GM19467 (cell line): ENCODE measurements around the gene C17orf113.
A peak's percentile ranks its signal among the peaks of the same experiment; 100 is the strongest.
"Not testable (repeated sequence)": the region's sequence is repeated elsewhere in the genome, so short reads cannot be mapped to it uniquely, and the experiment has no call there.

Source experiments
- ATAC-seq: cut with Tn5 transposase; IDR thresholded peaks from one replicate; pipeline ENCODE4 v1.9.1; 2021; ENCODE audit warnings: mild to moderate bottlenecking, moderate library complexity; ENCODE audit not compliant: unreplicated experiment

The C17orf113 gene

DNA sequence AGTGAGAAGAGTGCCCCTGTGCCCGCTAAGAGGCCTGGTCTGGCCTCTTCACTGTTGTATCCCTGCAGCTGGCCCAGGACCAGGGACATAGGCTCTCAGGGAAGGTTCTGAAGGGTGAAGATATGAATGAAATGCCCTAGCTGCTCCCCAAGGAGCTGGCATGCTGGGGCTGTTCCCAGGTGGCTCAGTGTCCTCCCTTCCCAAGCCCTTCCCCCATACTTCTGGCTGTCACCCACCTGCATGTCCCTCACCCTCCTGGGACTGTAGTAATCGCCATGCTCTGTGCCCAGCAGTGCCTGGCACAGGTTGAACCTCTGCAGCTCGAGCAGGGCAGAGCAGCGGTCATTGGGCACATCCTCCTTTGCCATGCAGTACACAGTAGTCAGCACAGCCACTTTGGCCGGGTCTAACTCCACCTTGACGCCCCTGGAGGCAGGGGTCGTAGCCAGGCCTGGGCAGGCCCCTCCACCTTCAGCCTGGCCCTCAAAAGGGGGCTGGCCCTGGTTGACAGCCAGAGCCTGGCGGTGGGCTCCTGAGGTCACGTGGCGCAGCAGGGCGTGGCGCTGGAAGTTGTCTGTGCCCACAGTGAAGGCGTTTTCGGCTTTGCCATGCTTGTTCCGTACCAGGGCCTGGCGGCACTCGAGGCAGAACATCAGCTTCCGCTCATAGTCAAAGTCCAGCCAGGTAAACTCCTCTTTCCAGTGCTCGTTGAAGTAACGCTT, 7.6 kb downstream of the C17orf113 start:
- no peak for ATAC-seq

DNA sequence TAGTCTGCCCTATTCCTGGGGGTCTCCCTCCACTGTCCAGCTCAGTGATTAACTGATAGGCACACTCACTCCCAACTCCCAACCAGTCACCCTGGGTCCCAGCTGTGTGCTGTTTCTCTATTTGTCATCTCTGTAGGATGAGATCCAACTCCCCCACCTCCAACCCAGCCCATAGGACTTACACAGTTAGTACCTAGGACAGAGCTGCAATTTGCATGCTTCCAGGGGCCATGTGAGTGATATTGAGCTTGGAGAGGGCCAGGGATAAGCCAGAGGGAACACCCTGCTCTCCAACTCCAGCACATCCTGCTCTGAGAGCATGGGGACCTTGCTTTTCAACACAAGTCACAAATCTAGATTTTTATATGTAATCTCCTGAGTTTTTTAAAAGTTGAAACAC, 8.8 kb downstream of the C17orf113 start:
- no peak for ATAC-seq

DNA sequence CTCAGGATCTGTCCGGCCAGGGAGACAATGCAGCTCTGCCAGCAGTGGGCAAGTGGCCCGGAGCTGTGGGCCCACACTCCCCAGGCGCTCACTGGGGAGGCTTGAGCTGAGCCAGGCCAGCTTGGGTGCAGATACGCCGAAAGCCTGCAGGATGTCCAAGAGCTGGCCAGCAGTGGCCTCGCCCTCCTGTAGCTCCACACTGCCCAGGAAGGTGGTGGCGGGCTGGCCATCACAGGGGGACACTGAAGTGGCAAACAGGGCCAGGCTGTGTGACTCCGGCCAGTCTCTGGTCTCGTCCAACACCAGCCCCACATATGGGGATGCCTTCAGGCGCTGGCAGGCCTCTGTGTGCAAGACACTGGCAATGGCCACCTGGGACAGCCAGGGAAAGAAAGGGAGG, 9.6 kb downstream of the C17orf113 start:
- no peak for ATAC-seq

DNA sequence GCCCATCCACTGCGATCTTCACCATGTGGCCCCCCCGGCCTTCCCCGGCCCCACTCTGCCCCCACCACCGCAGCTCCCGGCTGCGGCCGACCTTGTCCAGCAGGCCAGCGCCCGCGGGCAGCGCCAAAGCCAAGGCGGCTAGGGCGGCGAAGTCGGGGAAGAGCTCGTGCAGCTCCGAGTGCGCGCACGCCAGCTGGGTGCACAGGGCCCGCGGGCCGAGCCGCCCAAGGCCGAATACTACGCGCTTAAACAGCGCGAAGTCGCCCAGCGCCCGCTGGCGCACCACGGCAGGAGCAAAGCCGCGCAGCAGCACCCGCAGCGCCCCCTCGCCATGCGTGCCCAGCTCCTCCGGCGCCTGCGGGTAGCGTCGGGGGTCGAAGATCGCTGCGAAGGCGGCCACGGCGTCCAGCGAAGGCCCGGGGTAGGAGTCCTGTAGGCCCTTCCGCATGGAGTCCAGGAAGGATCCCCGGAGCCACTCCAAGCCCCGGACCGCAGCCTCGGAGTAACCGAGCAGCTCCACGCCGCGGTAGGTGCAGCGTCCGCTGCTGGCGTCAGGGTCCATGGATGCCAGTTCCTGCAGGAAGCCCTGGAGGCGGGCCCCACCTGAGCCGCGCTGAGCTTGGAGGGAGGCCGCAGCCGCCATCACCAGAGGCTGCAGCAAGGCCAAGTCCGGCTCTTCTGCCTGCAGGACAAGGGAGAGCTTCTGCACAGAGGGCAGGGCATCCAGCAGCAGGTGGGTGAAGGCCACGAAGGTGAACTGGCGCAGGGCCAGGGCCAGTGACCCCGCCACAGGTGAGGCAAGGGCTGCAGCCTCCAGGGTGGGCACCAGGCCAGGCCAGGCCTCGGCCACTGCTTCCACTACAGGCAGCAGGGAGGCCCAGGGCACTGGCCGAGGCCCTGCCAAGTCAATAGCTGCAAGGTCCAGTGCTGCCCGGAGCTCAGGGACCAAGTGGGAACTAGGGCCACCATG, 10.3 kb downstream of the C17orf113 start:
- ATAC-seq = no peak

DNA sequence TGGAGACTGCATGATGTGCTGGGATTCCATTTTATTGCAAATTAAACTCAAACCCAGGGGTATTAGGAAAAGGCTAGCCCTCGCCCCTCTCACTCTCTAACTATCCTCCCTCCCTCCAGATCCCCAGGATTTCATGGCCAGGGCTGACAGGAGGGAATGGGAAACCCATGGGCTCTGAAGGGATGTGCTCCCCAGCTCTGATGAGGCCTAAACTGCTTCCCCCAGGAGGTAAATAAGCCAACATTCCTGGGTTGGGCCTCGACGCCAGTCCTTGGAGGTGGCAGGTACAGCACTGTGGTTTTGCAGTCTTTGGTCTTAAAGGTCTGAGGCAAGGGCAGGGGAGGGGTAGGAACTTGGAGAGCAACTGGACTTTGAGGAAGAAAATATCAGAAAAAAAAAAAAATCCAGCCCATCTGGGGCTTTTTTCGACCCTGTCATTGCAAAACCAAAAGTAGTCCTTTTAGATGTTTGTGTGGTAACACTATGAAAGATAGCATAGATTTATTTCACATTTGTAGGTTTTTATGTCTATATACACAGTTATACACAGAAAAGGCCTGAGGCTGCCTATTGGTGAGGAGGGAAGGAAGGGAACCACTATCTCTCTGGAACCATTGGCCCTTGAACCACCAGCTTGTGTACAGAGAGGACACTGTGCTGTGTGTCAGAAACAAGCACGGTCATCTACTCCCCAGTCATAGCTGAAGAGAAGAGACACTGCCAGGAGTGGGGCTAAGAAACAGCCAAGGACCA, 12.0 kb downstream of the C17orf113 start:
- no peak for ATAC-seq

DNA sequence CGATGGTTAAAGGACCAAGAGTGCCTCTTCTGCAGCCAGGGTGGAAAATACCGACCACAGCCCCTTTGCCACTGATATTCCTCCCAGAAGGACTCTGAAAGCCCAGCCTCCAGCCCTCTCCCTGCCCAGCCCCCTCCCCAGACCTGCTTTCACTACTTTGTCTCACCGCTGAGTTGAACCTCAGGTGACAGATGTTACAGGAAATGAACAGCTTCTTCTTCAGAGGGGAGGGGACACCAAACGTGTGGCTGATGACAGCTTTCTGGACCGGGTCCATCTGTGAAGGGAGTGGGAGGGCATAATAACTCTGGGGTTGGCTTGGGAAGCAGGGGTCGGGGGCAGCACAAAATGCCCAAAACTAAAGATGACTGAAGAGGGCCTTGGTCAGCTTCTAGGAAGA, 16.3 kb downstream of the C17orf113 start:
- ATAC-seq = no peak

DNA sequence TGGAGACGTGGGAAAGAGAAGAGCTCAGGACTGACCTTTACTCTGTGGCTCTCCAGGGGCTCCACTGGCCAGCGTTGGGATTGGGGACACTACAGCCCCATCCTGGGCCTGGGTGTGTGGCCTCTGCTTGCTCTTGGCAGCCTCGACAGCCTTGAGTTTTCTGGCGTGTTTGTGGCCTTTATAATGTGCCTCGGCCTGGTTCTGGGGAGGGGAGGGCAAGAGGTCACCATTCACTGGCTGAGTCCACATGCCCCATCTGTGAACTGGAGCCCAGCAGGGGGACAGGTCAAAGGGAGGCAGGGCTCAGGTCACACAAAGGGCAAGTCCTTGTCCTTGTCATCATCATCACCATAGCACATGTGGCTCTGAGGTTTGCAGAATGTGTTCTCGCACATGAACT, 18.8 kb downstream of the C17orf113 start:
- ATAC-seq = no peak

DNA sequence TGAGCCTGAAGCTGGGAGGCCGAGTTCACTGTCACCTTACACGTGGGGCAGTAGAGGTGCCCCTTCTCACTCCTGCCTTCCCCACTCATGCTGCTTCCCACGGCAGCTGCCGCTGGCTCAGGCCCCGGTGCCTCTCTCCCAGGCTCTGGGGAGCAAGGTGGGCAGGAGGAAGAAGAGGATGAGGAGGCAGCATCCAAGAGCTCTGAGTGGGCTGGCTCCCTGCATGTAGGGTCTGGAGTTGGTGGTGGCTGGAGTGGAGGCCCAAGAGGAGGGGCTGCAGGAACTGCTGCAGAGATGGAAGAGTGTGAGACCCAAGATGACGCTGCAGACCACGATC, 21.6 kb downstream of the C17orf113 start:
- no peak for ATAC-seq

DNA sequence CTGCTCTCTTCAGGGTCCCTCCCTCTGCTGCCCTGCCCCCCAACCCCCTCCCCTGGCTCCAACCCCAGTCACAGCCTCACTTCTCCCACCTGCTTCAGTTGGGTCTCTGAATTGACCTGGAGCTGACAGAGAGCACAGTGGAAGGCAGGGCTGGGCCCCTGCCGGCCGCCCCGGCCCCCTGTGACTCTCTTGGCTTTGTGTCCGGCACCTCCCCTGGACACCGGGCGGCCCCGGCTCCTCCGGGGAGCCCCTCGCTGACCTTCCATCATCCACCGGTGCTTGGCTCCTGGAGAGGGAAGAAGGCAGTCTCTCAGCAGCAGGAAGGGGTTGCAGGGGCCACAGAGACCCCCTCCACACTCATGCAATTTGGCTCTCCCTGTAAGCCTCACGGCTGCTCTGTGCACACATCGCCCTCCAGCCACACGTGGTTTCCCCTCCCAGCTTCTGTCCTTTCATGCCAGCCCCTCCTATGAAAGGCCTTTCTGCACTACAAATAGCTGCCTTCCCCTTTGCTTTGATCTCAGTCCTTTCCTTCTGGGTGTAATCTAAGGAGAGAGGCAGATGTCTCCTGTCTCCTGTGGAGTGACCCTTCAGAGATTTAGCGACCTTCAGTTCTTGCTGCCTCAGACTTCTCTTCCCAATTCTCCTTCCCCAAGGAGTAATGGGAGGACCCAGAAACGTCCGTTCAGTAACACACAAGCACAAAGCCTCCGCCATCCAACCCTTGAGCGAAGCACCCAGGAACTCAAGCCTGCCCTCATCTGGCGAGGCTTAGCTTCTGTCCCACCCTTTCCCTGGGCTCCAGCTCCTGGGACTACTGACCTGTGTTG, 22.2 kb downstream of the C17orf113 start:
- ATAC-seq = no peak

DNA sequence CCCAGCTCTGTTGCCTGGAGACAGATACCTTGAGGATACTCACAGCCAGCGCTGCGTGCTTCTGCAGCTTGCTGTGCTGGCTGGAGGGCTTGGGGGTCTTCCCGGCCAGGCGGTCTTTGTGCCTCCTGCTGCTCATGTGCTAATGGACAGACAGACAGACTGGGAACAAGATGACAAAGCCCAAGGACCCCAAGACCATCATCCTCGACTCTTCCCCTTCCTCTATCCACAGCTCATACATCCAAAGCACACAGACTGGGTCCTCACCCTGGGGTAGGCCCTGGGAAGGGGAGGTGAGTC, 22.9 kb downstream of the C17orf113 start:
- no peak for ATAC-seq

DNA sequence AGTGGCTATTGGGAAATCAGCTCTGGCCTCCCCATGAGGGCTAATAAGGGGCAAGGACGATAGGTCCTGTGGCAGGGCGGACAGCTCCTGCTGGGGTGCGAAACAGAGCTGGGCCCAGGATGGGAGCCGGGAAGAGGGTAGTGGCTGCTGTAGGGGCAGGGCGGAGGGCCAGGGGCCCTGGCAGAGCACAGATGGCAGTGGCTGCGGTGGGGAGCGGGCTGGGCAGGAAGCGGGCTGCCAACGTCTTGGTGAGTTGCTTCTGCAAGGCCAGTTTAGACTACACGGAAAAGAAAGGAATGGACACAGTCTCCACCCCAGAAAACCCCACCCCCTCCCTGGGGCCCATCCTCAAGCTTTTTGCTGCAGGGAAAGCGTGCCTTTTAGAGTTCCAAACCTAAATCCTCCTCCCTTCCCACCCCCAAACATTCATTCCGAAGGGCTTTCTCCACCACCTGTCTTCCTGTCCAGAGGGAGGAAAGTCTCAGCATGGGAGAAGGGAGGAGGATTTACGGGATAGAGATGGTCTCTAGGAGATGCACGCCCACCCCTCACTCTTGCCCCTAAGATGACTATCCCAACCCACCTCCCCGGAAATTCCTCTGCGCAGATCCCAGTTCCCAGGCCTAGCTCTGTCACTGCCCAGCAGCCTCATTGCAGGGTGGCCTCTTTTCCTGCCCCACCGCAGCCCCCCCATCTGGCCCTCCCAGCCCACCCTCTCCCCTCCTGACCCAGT, 23.4 kb downstream of the C17orf113 start:
- ATAC-seq = no peak

DNA sequence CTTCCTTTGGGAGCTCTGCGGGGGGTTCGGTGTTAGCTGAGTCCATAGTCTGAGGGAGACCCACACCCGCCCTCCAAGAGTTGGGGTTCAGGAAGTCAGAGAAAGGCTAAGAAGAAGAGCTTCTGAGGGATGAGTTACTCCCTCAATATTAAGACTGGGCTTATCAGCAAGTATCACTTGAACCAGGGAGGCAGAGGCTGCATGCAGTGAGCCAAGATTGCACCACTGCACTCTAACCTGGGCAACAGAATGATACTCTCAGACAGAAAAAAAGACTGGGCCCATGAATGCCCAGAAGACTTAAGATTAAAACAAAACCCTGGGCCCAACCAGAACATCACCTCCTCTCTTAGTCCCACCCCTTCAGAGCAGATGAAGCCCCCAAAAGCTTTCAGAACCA, 24.5 kb downstream of the C17orf113 start:
- ATAC-seq = no peak

DNA sequence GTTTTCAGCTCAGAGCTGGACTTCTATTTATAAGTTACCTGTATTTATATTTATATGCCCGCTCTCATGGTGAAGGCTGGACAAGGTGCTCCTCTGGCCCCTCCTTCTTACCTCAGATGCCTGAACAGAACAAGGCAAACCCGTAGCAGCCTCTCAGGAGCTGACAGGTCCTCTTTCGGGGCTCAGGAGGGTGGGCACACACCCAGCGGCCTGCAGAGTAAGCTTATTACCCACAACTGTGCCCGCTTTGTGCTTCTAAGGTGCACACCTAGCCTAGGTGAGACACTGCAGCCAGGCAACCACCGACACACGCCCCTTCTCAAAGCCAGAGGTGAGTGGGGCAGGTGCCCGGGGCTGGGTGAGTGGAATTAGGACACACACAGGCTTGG, 25.2 kb downstream of the C17orf113 start:
- ATAC-seq = no peak

DNA sequence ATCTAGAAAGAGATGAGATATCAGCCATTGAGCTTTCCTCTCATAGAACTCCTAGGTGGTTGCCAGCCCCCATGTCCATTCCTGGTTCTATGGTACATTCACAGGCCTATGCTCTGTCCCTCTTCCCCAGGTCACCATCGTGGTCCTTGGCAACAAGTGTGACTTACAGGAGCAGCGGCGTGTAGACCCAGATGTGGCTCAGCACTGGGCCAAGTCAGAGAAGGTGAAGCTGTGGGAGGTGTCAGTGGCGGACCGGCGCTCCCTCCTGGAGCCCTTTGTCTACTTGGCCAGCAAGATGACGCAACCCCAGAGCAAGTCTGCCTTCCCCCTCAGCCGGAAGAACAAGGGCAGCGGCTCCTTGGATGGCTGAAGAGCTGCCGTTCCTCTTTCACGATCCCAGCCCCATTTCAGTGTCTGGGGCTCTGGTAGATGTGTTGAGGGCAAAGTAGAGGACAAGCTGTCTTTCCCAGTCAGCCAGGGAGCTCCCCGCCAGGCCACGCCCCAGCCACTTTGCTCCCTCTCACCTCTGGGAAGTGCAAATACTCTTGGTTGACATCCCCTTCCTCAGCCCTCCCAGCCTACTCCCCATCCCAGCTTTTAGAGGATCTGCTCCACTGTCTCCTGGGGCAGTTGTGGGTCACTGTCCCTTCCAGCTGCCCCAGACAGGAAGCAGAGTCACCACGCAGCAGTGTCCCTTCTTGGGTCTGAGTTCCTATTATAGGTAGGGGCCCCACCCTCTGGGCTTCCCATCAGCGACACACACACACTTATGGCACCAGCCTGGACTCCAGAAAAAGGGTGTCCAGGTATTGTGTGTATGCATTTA, 26.7 kb downstream of the C17orf113 start:
- no peak for ATAC-seq

DNA sequence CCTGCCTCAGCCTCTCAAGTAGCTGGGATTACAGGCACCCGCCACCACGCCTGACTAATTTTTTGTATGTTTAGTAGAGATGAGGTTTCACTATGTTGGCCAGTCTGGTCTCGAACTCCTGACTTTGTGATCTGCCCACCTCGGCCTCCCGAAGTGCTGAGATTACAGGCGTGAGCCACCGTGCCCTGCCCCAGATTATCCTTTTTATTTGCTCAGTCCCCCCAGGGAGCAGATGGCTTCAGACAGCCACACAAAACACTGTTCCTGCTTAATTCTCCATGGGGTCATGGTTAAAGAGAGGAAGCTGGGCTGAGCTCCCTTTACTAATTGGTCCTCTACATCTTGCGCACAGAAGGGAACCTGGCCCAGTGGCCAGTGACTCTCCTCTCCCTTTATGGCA, 29.6 kb downstream of the C17orf113 start:
- not testable (repeated sequence) for ATAC-seq

DNA sequence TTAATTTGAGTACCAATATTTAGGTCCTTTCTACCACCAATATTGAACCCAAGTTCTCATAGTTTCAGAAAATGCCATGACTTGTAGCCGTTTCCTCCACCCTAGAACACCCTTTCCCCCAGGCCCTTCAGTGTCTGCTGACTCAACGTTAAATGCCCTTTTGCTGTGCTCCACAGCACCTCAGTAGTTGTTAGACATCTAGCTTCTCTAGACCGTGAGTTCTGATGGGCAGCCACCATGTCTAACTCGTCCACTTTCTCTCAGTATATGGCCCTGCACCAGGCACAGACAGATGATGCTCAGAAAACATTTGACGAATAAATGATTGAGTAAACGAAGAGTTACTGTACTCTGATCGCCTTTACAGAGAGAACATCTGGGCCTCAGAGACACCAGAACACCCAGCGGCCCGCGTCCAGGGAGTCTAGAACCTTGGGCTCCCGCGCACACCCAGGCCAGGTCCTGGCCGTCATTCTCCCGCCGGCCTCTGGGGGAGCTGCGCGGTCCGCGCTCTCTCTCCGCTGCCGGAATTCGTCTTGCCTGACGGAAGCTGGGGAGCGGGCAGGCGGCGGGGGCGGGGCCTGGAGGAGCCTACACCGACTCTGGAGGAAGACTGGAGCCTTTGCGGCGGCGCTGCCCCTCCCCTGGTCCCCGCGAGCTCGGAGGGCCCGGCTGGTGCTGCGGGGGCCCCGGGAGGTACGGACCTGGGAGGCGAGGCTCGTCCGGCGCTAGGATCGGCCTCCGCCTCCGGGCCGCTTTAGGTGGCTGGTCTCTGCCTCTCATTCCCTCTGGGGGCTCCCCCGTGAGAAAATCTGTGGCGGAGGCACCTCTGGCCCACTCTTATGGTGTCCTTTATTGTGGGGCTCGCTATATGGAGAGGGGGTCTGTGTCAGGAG, 30.6 kb downstream of the C17orf113 start, which contains the start of gene NKIRAS2:
Gene NKIRAS2 (plus strand): TSS at position 582 of the 896 bp plus-strand sequence. CDS start 1,488 bp downstream, outside the sequence.
- peak; percentile 50 for ATAC-seq

DNA sequence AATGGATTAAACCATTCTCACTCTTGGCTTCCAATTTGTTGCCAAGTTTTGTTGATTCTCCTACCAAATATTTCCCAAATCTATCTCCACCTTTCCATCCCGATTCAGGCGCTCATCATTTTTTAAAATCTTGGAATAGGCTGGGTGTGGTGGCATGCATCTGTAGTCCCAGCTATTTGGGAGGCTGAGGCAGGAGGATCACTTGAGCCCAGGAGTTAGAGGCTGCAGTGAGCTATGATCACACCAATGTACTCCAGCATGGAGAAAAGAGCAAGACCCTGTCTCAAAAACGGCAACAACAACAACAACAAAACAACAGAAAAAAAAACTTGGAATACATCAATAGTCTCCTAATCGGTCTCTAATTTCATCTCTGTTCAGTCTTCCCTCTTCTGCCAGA, 31.4 kb downstream of the C17orf113 start:
- ATAC-seq = no peak

DNA sequence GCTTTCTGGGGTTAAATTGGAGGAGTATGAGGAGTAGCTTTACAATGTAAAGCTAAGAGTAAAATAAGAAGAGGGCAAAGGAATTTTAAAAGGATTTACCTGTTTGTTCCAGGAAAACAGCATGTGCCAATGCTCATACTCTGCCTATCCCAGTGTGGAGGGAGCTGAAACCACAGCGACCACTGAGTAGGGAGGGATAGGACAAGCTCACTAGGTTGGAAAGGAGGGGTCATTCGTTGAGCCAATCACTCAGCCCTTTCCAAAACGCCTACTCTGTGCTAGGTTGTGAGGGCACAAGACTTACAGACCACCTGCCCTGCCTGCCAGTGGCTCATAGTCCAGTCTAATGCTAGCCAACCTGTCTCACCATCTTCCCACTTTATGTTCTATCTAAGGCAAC, 32.1 kb downstream of the C17orf113 start:
- ATAC-seq = no peak
